HG02759 (cell line): ENCODE data around the gene EFS.

ENCODE experiments used
- ATAC-seq: cut with Tn5 transposase; IDR thresholded peaks from one replicate; pipeline ENCODE4 v1.9.1; 2021; ENCODE audit warnings: mild to moderate bottlenecking, moderate library complexity; ENCODE audit not compliant: unreplicated experiment

The EFS gene

DNA sequence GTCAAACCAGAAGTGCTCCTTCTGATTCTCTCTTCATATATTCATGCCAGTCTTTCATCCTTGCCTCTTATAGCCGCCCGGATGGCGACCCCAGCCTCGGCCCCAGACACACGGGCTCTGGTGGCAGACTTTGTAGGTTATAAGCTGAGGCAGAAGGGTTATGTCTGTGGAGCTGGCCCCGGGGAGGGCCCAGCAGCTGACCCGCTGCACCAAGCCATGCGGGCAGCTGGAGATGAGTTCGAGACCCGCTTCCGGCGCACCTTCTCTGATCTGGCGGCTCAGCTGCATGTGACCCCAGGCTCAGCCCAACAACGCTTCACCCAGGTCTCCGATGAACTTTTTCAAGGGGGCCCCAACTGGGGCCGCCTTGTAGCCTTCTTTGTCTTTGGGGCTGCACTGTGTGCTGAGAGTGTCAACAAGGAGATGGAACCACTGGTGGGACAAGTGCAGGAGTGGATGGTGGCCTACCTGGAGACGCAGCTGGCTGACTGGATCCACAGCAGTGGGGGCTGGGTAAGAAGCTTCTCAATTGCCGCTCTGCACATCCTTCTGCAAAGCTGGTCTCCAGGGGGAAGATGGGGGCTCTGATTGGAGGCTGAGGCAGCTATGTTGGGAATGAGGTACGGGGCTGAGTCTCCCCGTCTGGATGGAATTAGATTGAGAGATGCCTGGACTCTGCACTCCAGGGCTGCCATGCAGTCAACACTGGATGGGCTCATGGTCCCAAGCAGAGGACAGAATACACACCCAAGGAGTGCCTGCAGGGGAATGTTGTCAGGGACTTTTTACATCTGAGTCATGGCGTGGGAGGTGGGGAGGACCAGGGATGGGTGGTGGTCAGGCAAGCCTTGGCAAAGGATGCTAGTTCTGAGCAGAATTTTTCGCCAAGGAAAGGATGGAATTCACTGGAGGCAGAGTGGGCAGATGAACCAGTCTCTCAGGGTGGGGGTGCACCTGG is 57.0 kb downstream of the EFS start:
- no peak for ATAC-seq

DNA sequence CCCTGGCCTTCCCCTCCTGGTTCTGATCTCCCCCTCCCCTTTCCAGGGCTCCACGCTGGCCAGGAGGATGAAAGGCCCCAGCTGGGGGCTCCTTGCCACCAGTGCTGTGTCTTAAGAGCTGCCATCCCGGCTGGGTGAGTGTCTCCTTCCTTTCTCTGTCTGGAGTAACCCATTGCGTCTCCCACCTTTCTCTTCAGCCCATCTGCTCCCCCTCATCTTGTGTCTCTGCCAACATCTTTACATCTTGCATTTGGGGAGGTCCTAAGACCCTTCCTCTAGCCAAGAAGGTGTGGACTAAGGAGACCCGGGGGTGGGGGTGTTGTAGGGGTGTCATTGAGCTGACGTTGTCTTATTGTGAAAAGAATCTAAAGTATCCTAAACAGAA is 57.8 kb downstream of the EFS start:
- ATAC-seq = no peak

DNA sequence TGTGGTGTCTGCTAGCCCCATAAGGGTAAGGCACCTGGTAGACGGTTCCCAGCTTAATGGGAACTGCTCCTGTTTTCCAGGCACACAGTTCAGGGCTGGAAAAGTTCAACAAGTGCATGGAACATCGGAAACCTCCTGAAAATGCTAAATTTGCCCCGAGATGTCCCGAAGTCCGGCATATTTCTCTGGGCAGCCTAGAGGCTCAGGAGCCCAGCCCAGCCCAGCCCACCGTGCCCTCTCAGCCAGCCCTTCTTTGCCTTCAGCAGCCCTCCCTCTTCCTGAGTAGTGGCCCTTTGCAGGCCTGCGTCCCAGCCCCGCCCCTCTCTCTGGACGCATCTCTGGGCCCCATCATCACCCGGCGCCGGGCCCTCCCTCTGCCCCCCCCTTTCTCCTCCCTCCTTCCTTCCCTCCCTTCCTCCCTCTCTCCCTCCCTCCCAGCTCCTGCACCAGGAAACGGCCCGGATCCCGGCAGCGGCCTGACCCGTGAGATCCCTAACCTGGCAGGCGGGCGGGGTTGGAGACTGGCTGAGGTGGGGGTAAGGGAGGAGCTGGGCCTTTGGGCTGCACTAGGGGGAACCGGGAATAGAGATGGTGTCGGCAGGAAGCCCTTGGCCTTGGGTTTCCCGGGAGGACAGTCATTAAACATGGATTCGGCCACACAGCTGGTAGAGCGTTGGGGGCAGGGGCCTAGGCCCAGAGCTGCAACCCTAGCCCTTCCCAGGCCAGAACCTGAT is 58.4 kb downstream of the EFS start, which contains the start of gene BCL2L2:
Gene BCL2L2, plus strand, starts transcription at position 422 of the 734 bp plus-strand sequence. CDS start 935 bp downstream, outside the sequence.
- ATAC-seq = peak; percentile 16
